NCI-H2196 treated with DMSO at 0.1 percent for 48 hours (cell line): ENCODE data around the gene TMEM143.

Experiments used
- DNase-seq: peaks from one replicate; lab custom pipeline; 2025; ENCODE audit not compliant: unreplicated experiment; lab: John Stamatoyannopoulos, UW

The TMEM143 gene

GRCh38 chr19:48361912-48362311 is 1.8 kb downstream of the TMEM143 start:
- no peak for DNase-seq

DNA sequence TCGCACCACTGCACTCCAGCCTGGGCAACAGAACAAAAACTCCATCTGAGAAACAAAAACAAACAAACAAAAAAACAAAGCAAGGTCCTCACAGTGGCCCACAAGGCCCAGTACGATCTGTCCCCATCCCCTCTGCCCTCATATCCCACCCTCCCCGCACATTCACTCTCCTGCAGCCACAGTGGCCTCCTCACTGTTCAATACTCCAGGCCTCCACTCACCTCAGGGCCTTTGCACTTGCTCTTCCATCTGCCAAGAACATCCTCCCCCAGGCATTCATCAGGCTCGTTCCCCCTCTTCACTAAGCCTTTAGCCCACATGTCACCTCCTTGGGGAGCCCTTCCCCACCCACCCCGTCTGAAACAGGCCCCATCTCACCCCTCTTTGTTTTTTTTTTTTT is 4.6 kb downstream of the TMEM143 start:
- DNase-seq: no peak

DNA sequence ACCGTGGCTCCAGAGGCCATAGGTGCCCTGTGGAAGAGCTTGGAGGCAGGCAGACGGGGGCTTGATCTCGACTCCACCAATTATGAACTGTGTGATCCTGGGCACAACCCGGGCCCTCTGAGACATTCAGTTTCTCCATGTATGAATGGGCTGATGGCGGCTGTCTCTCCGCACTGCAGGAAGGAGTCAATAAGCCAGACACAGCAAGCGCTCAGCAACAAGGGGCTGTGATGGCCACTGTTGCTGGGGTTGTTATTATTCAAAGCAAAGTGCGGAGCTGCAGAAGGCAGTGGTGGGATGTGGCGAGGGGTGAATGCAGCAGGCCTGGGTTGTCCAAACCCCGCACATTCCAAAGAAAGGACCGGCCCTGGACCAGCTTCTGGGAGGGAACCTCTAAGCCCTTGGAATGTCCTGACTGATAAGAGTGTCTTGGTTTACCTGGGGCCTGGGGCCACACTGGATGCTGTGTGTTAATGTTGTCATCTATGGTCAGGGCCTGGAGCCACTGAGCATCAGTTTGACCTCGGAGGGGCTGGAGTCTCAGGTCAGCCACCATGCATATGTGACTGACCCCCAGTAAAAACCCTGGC is 8.3 kb downstream of the TMEM143 start:
- DNase-seq: no peak

DNA sequence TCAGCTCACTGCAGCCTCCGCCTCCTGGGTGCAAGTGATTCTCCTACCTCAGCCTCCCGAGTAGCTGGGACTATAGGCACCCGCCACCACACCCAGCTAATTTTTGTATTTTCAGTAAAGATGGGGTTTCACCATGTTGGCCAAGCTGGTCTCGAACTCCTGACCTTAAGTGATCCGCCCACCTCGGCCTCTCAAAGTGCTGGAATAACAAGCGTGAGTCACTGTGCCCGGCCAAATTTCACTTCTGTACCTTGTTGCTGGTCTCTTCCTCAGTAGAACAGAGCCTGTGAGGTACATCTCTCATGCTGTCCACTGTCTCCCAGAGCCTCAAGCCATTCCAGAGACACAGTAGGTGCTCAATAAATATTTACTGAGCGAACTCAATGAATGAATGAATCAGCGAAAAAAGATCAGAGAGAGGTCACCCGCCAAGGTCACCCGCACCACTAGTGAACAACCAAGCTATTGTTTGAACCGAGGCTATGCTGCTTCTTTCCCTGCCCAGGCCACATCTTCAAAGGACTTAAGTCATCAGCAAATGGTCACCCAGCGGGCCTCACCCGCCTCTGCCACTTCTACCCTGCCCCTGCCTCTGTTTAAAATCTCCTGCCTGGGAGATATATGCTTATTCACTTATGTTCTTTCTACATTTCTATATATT is 9.3 kb downstream of the TMEM143 start:
- DNase-seq: no peak

DNA sequence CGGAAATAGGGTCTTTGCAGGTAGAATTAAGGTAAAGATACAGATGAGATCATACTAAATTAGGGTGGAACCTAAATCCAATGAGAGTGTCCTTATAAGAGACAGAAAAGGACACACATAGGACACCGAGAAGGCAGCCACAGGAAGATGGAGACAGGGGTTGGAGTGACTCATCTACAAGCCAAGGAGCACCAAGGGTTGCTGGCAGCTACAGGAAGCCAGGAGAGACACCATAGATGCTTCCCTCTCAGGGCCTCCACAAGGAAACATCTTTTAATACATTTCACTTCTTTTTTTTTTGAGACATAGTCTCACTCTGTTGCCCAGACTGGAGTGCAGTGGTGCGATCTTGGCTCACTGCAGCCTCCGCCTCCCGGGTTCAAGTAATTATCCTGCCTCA is 10.1 kb downstream of the TMEM143 start:
- no peak for DNase-seq

GRCh38 chr19:48351341-48351752 is 12.4 kb downstream of the TMEM143 start:
- DNase-seq: peak; percentile 39

- DNase-seq: no peak
Measured at GRCh38 chr19:48350856-48351255, 12.9 kb downstream of the TMEM143 start.

DNA sequence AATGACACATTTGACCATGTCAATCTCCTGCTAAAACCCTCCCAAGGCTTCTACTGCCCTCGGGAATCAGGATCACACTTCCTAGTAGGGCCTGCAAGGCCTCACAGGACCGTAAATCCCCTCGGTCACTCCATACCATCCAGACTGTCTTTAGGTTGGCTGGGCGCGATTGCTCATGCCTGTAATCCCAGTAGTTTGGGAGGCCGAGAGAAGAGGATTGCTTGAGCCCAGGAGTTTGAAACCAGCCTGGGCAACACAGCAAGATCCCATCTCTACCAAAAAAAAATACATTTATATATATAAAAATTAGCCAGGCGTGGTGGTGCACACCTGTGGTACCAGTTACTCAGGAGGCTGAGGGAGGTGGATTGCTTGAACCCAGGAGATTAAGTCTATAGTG is 15.0 kb downstream of the TMEM143 start:
- no peak for DNase-seq

DNA sequence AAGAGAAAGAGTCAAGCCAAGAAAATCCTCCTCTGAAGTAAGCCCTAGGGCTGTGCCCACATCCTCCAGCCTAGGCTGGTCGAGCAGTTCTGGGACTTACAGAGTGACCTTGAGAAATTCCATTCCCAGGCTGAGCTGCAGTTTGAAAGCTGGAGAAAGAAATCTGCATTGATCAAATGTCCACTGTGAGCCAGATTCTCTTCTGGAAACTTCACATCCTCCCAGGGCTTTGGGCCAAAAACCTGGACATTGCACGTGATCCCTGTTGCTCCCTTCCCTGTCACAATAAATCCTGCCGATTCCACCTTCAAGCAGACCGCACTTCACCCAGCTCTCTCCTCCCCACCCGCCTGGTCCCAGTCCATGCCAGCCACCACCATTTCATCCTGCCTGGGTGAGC is 15.7 kb downstream of the TMEM143 start:
- DNase-seq: no peak

- DNase-seq: no peak
Measured at GRCh38 chr19:48346191-48346590, 17.5 kb downstream of the TMEM143 start.

GRCh38 chr19:48344892-48345291 is 18.8 kb downstream of the TMEM143 start:
- DNase-seq: no peak

- no peak for DNase-seq
Measured at GRCh38 chr19:48342841-48343540, 20.7 kb downstream of the TMEM143 start.

DNA sequence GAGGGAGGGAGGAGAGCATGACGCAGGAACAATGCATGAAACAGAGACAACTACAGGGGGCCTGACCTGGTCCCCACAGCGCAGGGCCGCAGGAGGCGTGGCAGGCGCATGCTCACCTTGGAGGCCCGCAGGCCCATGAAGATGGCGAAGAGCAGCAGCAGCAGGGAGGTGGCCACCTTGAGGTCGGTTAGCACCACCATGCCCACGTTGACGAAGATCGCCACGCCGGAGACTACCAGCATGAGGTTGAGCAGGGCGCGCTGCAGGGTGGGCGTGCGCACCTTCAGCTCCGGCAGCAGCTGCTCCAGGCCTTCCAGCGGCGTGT is 21.4 kb downstream of the TMEM143 start:
- no peak for DNase-seq

DNA sequence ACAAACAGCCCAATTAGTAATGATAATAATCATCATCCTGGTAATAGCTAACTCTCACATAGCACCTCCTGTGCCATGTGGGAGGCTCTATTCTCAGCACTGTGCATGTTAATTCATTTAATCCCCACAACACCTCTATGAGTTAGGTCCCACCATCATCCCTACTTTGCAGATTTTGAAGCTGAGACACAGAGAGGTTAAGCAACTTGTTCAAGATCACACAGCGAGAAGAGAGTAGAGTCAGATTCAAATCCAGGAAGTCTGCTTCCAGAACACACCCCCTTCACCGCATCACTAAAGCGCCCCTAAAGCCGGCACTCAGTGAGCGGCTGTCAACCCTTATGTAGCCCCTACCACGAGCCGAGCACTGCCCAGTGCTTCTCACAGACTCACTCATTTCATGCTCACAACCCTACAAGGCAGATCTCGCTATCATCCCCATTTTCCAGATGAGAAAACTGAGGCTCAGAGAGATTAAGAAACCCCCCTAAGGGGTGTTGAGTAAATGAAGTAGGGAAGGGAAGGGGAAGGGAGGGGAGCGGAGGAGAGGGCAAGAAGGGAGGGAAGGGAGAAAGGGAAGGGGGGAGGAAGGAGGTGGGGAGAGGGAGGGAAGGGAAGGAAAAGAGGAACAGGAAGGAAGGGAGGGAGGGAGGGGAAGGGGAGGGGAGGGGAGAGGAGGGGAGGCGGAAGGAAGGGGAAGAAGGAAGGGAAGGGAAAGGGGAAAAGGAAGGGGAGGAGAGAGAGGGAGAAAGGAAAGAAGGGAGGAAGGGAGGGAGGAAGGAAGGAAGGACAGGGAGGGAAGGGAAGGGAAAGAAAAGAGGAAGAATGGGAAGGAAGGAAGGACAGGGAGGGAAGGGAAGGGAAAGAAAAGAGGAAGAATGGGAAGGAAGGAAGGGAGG is 22.0 kb downstream of the TMEM143 start:
- no peak for DNase-seq

- peak; percentile 68 for DNase-seq
Measured at GRCh38 chr19:48340995-48341394, 22.7 kb downstream of the TMEM143 start.

GRCh38 chr19:48338802-48339503 is 24.8 kb downstream of the TMEM143 start:
- no peak for DNase-seq

DNA sequence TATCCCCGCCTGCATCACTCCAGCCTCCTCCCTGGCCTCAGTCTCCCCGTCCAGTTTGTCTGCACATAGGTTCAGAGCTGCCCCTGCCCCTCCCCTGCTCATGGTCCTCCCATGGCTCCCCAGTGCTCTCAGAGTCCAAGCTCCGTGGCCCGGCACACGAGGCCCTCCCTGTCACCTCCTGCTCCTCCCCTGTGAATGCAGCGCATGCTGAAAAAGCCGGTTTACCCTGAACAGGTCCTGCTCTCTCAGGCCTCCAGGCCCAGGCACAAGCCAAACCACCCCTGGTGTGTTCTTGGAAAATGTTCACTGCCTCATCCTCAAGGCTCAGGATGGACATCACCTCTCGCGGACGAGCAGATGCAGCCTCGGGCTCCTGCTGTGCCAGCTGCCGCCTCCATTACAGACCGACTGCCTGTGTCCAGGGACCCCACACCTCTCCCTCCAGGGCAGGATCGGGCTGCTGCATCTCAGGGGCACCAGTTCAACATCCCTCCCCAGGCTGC is 25.4 kb downstream of the TMEM143 start:
- no peak for DNase-seq

GRCh38 chr19:48333467-48334384 is 30.0 kb downstream of the TMEM143 start:
- DNase-seq: peak; percentile 89

DNA sequence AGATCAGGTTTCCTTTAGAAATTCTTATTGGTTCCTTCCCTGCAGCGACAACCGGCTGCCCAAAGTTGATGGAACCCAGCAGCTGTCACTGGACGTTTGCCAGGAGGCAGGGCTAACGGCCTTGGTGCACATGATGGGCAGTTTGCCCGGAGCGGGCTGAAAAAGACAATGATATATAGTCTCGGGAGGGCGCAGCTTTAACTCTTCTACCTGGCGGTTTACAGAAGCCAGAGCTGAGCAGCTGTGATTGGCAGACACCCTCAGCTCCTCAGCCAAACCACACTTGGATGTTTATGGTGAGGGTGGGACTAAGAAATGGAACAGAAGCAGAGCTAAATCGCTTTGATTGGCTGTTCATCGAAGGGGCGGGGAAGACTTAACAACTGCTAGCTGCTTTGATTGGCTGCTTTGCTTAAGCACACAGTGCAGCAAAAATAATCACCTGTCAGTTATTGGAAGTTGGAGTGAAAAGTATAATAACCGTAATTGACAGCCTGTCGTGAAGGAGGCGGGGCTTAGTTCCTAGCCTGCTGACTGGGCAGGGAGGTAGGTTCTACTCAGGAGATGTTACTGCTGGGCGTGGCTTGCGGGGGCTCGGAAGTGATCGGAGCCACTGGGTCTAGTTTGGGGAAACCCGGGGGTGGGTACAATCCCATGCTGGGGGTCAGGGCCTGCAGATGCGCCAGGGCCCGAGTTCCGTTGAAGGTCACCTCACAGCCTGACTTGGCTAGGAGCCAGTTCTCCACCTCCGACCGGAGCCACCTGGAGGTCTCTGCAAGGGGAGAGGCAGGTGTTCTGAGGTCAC is 30.9 kb downstream of the TMEM143 start:
- peak; percentile 99 for DNase-seq
